Nephron progenitor cell (in vitro differentiated cells): ENCODE measurements around the gene DCLK1.
"Not testable (repeated sequence)": the region's sequence is repeated elsewhere in the genome, so short reads cannot be mapped to it uniquely, and the experiment has no call there.

Source experiments
- DNase-seq: peaks from one replicate; pipeline ENCODE4 v3.0.0; 2021
- H3K27ac Mint-ChIP-seq: 2 replicates; pipeline ENCODE4 v1.8.0; 2021; ENCODE audit warnings: mild to moderate bottlenecking, moderate library complexity, mixed read lengths
- H3K27me3 Mint-ChIP-seq: 2 replicates; pipeline ENCODE4 v1.8.0; 2021; ENCODE audit warnings: mild to moderate bottlenecking, low read depth, mixed read lengths; ENCODE audit not compliant: poor library complexity
- H3K36me3 Mint-ChIP-seq: 2 replicates; pipeline ENCODE4 v1.8.0; 2021; ENCODE audit warnings: low read depth, mixed read lengths
- H3K4me1 Mint-ChIP-seq: 2 replicates; pipeline ENCODE4 v1.8.0; 2021; ENCODE audit warnings: mixed read lengths
- H3K4me3 Mint-ChIP-seq: 2 replicates; pipeline ENCODE4 v1.8.0; 2021; ENCODE audit warnings: mild to moderate bottlenecking, moderate library complexity, mixed read lengths
- H3K9me3 Mint-ChIP-seq: 2 replicates; pipeline ENCODE4 v1.8.0; 2021; ENCODE audit warnings: mild to moderate bottlenecking, moderate library complexity, mixed read lengths
- CTCF ChIP-seq: fragments of 200-600 bp; sonication (generic); IDR thresholded peaks from 2 replicates; pipeline ENCODE4 v1.5.0; 2021; ENCODE audit warnings: antibody characterized with exemption

The DCLK1 gene

GRCh38 chr13:35977060-35977459 lies 154.1 kb downstream of the DCLK1 start:
- H3K27ac Mint-ChIP-seq, result no peak overlapping the region
- DNase-seq, result no peak
- no peaks in the 10 kb centered on the region for H3K4me1 Mint-ChIP-seq
- no peak for TF ChIP-seq CTCF
- H3K4me3 Mint-ChIP-seq, result no peak overlapping the region
- H3K27me3 Mint-ChIP-seq, result peaks cover 4% of the 10 kb centered on the region
- H3K36me3 Mint-ChIP-seq, result no peaks in the 10 kb centered on the region
- H3K9me3 Mint-ChIP-seq, result peaks cover 29% of the 10 kb centered on the region

- H3K4me1 Mint-ChIP-seq, result no peaks in the 10 kb centered on the region
- DNase-seq, result no peak
- H3K27ac Mint-ChIP-seq, result no peak overlapping the region
- H3K27me3 Mint-ChIP-seq, result peaks cover 10% of the 10 kb centered on the region
- H3K4me3 Mint-ChIP-seq, result no peak overlapping the region
- TF ChIP-seq CTCF, result no peak
- peaks cover 26% of the 10 kb centered on the region for H3K9me3 Mint-ChIP-seq
- no peaks in the 10 kb centered on the region for H3K36me3 Mint-ChIP-seq
Observed at GRCh38 chr13:35976126-35976525, 155.1 kb downstream of the DCLK1 start.

GRCh38 chr13:35966951-35967350 lies 164.2 kb downstream of the DCLK1 start:
- peaks cover 32% of the 10 kb centered on the region for H3K9me3 Mint-ChIP-seq
- H3K27ac Mint-ChIP-seq, H3K4me3 Mint-ChIP-seq, H3K36me3 Mint-ChIP-seq, H3K27me3 Mint-ChIP-seq, DNase-seq, H3K4me1 Mint-ChIP-seq: not testable (repeated sequence)

GRCh38 chr13:35966024-35966423 lies 165.2 kb downstream of the DCLK1 start:
- no peak overlapping the region for H3K27ac Mint-ChIP-seq
- H3K4me1 Mint-ChIP-seq, result no peaks in the 10 kb centered on the region
- peaks cover 4% of the 10 kb centered on the region for H3K27me3 Mint-ChIP-seq
- peaks cover 5% of the 10 kb centered on the region for H3K36me3 Mint-ChIP-seq
- no peak for TF ChIP-seq CTCF
- no peak overlapping the region for H3K4me3 Mint-ChIP-seq
- no peak for DNase-seq
- peaks cover 32% of the 10 kb centered on the region for H3K9me3 Mint-ChIP-seq

GRCh38 chr13:35965226-35965927 lies 165.8 kb downstream of the DCLK1 start:
- TF ChIP-seq CTCF, result no peak
- Mint-ChIP-seq H3K27ac (no peak overlapping the region), H3K4me1 (no peaks in the 10 kb centered on the region), H3K27me3 (peaks cover 3% of the 10 kb centered on the region), H3K9me3 (peaks cover 32% of the 10 kb centered on the region), H3K36me3 (peaks cover 5% of the 10 kb centered on the region), H3K4me3 (no peak overlapping the region)
- no peak for DNase-seq

- Mint-ChIP-seq H3K9me3 (peaks cover 32% of the 10 kb centered on the region), H3K4me3 (no peak overlapping the region), H3K27ac (no peak overlapping the region), H3K27me3 (peaks cover 3% of the 10 kb centered on the region), H3K36me3 (peaks cover 5% of the 10 kb centered on the region), H3K4me1 (no peaks in the 10 kb centered on the region)
- no peak for TF ChIP-seq CTCF
- DNase-seq, result no peak
Observed at GRCh38 chr13:35964863-35965180, 166.4 kb downstream of the DCLK1 start.
